ENCODE measurements around the gene GCG. TPM values are rescaled to one million over a fixed set of nuclear protein-coding genes. Genes with fewer than 3 reads are reported as not detected.

Gene GCG
- total and polyA plus RNA-seq, 12 donors, result 0.32 TPM; not detected in 11

DNA sequence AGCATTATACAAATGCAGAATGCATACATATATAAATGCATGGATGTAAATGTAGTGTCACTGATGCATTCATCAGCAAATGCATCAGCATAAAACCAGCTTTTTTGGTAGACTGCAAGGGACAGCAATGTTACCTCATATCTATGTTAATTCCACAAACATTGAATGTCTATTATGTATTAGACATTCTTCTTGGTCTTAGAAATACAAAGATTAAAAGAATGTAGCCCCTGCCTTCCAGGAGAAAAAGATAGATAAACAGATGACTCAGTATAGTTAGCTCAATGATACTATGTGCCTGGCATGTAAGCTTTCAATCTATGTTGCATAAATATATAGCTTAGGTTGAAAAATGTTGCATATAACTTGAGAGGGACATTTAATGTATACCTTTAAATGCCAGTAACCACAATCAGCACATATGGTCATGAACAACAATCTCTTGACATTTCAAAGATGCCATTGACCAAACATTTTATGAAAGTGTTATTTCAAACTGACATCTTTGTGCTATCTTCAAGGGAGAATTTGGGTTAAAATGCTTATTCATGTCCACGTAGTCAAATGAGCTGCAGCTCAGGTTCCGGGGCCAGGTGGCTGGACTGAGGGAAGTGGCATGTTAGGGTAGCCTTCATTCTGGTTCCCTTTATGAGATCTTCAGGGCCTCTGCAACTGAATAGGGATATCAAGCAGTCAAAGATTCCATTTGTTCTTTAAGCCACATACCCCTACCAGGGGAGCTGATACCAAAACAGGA, 45.2 kb upstream of the GCG start:
- H3K36me3 ChIP-seq, result peaks cover 0 to 44% (median 0%) of the 10 kb centered on the region in 9 donors
- no peak overlapping the region for H3K27ac ChIP-seq
- WGBS, 2 donors, result 90 to 93% methylated on average over 2 of the region's 2 CpGs
- H3K9me3 ChIP-seq, result no peaks in the 10 kb centered on the region
- intact Hi-C loops (cut with DNase I), result no loop called here
- ATAC-seq (no peak), DNase-seq (no peak)
- TF ChIP-seq, protein P1, sequence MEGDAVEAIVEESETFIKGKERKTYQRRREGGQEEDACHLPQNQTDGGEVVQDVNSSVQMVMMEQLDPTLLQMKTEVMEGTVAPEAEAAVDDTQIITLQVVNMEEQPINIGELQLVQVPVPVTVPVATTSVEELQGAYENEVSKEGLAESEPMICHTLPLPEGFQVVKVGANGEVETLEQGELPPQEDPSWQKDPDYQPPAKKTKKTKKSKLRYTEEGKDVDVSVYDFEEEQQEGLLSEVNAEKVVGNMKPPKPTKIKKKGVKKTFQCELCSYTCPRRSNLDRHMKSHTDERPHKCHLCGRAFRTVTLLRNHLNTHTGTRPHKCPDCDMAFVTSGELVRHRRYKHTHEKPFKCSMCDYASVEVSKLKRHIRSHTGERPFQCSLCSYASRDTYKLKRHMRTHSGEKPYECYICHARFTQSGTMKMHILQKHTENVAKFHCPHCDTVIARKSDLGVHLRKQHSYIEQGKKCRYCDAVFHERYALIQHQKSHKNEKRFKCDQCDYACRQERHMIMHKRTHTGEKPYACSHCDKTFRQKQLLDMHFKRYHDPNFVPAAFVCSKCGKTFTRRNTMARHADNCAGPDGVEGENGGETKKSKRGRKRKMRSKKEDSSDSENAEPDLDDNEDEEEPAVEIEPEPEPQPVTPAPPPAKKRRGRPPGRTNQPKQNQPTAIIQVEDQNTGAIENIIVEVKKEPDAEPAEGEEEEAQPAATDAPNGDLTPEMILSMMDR (IDR thresholded peaks at IDR 0.05), result no peak
- H3K27me3 ChIP-seq, result no peaks in the 10 kb centered on the region
- no peak overlapping the region for H3K4me3 ChIP-seq
- no peaks in the 10 kb centered on the region for H3K4me1 ChIP-seq

DNA sequence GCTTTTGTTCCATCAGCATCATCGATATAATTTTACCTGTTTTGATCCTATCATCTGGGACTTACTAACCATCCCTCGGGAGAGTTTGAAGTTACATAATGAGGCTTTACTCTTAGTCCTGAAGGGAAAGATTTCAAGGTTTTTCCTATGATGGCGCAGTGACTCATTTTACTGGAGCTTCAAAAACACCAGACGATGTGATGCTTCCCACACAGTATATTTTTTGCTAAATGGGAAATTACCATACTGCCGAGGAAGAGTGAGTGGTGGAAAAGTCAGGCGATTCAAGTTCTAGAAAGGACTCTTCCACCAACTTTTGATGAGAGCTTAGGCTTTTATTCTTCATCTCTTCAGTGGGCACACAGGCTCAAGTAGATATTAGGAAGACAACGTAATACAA, 44.6 kb upstream of the GCG start:
- DNase-seq, result no peak
- H3K9me3 ChIP-seq, result no peaks in the 10 kb centered on the region
- H3K4me1 ChIP-seq, result no peaks in the 10 kb centered on the region
- no peaks in the 10 kb centered on the region for H3K27me3 ChIP-seq
- no peak overlapping the region for H3K27ac ChIP-seq
- H3K36me3 ChIP-seq, result peaks cover 0 to 38% (median 0%) of the 10 kb centered on the region in 9 donors
- WGBS, 2 donors, result 92 to 93% methylated on average over 7 of the region's 7 CpGs
- H3K4me3 ChIP-seq, result no peak overlapping the region
- no peak for ATAC-seq
- TF ChIP-seq, protein P1 (IDR thresholded peaks at IDR 0.05), result no peak
- intact Hi-C loops (cut with DNase I), result no loop called here

DNA sequence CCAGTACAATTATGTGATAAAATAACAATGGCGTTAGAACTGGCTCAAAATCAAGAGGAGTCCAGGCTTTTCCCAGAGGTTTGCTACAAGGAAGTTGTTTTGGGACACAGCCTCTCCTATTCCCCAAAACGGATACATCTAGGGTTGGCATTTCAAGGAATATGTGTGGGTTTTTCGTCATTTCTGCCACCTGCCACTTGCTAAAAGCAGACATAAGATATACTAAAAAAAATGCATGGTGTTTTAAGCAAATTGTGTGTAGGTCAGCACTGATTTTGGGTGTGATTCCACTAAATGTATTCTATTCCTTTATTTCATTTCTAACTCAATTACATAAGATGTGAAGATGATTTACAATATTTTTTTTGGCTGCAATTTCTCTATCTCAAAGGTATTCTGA, 36.4 kb upstream of the GCG start:
- ATAC-seq (no peak), DNase-seq (no peak)
- TF ChIP-seq, protein P1 (IDR thresholded peaks at IDR 0.05), result no peak
- Histone ChIP-seq H3K4me3 (no peak overlapping the region), H3K36me3 (peaks cover 0 to 24% (median 0%) of the 10 kb centered on the region in 9 donors), H3K4me1 (peaks cover 0 to 8% (median 0%) of the 10 kb centered on the region in 9 donors), H3K9me3 (no peaks in the 10 kb centered on the region), H3K27ac (no peak overlapping the region), H3K27me3 (no peaks in the 10 kb centered on the region)
- intact Hi-C loops (cut with DNase I), result no loop called here
- WGBS, 2 donors, result 62 to 74% methylated on average over 3 of the region's 3 CpGs

DNA sequence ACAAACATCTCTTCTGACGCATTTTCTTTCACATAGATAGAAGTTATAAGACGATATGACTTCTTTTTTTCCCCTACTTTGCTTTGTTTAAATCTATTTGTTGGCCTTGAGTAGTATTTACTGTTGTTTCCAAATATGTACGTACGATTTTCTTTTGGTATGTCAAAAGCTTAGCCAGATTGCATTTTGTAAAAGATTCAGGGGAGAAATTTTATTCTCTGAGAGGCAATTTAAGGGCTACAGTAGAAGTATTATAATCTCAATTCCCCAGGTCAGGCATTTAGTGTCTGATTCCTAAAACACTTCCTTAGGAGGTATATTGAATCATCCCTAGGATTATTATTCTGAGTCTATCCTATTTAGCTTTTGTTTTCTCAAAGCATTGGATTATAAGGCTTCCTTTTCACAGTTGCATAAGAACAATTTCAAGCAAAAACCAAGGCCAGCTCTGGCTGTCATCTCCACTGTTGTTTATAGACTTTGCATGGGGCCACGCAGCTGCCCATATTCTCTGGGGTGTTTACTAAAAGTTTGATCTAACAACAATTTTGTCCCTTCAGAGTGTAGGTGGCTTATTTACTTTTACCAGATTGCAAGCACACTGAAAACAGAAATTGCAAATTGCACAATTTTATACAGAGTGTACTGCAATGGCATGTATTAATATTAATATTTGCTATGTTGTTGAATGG, 33.6 kb upstream of the GCG start:
- WGBS, 2 donors, result 89 to 90% methylated on average over 5 of the region's 5 CpGs
- ATAC-seq (no peak), DNase-seq (no peak)
- peaks cover 0 to 8% (median 0%) of the 10 kb centered on the region in 9 donors for H3K4me1 ChIP-seq
- H3K36me3 ChIP-seq, result peaks cover 0 to 25% (median 0%) of the 10 kb centered on the region in 9 donors
- H3K27me3 ChIP-seq, result no peaks in the 10 kb centered on the region
- TF ChIP-seq, protein P1 (IDR thresholded peaks at IDR 0.05), result no peak
- intact Hi-C loops (cut with DNase I), result no loop called here
- H3K4me3 ChIP-seq, result no peak overlapping the region
- H3K9me3 ChIP-seq, result no peaks in the 10 kb centered on the region
- H3K27ac ChIP-seq, result no peak overlapping the region
